ENCODE measurements around the gene LSP1. TPM values are rescaled to one million over a fixed set of nuclear protein-coding genes. Genes with fewer than 3 reads are reported as not detected.
A peak's percentile ranks its signal among the peaks of the same experiment; 100 is the strongest.

Gene LSP1
- total and polyA plus RNA-seq, 4 donors: 5.0 to 7.7 (median 5.7) TPM

DNA sequence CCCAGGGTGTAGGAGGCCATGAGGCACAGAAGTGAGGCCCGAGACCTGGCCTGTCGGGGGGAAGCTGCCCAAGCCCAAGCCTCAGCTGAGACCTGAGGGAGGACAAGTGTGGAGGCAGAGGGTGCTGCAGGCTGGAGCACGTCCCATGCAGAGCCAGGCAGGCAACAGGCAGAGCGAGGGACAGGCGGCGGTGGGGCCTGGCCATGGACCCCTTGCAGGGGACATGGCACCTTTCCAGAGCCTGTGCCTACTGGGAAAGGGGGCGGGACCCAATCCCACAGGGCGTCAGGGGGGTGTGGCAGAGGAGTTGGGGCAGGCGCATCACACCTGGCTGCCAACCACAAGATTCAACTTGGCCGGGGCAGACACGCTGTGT, 9.8 kb upstream of the LSP1 start:
- Histone ChIP-seq H3K9me3 (ENCODE audit: control insufficient read depth in 4 of 4, low read length in 3 of 4) (no peaks in the 10 kb centered on the region), H3K4me1 (ENCODE audit: control insufficient read depth in 4 of 4, insufficient read depth in 4 of 4, low read length in 3 of 4) (peaks cover 0 to 6% (median 3%) of the 10 kb centered on the region in 4 donors), H3K27me3 (ENCODE audit: control insufficient read depth in 4 of 4, insufficient read depth in 4 of 4, low read length in 3 of 4) (no peaks in the 10 kb centered on the region), H3K4me3 (ENCODE audit: low read depth in 1 of 3, low read length in 3 of 3) (no peak overlapping the region), H3K36me3 (ENCODE audit: control insufficient read depth in 4 of 4, insufficient read depth in 3 of 4, low read depth in 1 of 4, low read length in 3 of 4) (no peaks in the 10 kb centered on the region), H3K27ac (ENCODE audit: low read depth in 1 of 2, low read length in 2 of 2) (no peak overlapping the region), H3K9ac (ENCODE audit: low read depth in 1 of 2, low read length in 2 of 2) (no peak overlapping the region)
- no peak for DNase-seq (ENCODE audit: low spot score)
- TF ChIP-seq HNF4G (IDR thresholded peaks at IDR 0.05): no peak
- no peak for TF ChIP-seq YY1 (IDR thresholded peaks at IDR 0.05)
- no peak for TF ChIP-seq GABPA (IDR thresholded peaks at IDR 0.05 in 1 of 2, conservative IDR thresholded peaks at IDR 0.05 in 1 of 2)
- no peak for TF ChIP-seq ZBTB33 (IDR thresholded peaks at IDR 0.05)
- no peak for TF ChIP-seq CTCF (IDR thresholded peaks at IDR 0.05; ENCODE audit: low read depth, low read length, missing input control)
- 85% methylated on average over 11 of the region's 11 CpGs for WGBS

GRCh38 chr11:1843796-1844195, 9.1 kb upstream of the LSP1 start:
- Histone ChIP-seq H3K9me3 (ENCODE audit: control insufficient read depth in 4 of 4, low read length in 3 of 4) (no peaks in the 10 kb centered on the region), H3K27ac (ENCODE audit: low read depth in 1 of 2, low read length in 2 of 2) (peak overlapping the region; percentile 44 to 50), H3K36me3 (ENCODE audit: control insufficient read depth in 4 of 4, insufficient read depth in 3 of 4, low read depth in 1 of 4, low read length in 3 of 4) (no peaks in the 10 kb centered on the region), H3K4me1 (ENCODE audit: control insufficient read depth in 4 of 4, insufficient read depth in 4 of 4, low read length in 3 of 4) (peaks cover 0 to 6% (median 3%) of the 10 kb centered on the region in 4 donors), H3K27me3 (ENCODE audit: control insufficient read depth in 4 of 4, insufficient read depth in 4 of 4, low read length in 3 of 4) (no peaks in the 10 kb centered on the region), H3K9ac (ENCODE audit: low read depth in 1 of 2, low read length in 2 of 2) (no peak overlapping the region), H3K4me3 (ENCODE audit: low read depth in 1 of 3, low read length in 3 of 3) (no peak overlapping the region)
- TF ChIP-seq RXRA (IDR thresholded peaks at IDR 0.05) (no peak), HNF4G (IDR thresholded peaks at IDR 0.05) (no peak), EGR1 (IDR thresholded peaks at IDR 0.05; ENCODE audit: low read depth in 2 of 2) (no peak), JUND (IDR thresholded peaks at IDR 0.05) (no peak), RAD21 (IDR thresholded peaks at IDR 0.05) (no peak), ZBTB33 (IDR thresholded peaks at IDR 0.05) (no peak), NR2F2 (IDR thresholded peaks at IDR 0.05) (no peak), HNF4A (conservative IDR thresholded peaks at IDR 0.05) (no peak), SP1 (IDR thresholded peaks at IDR 0.05) (no peak), GABPA (IDR thresholded peaks at IDR 0.05 in 1 of 2, conservative IDR thresholded peaks at IDR 0.05 in 1 of 2) (no peak), CTCF (IDR thresholded peaks at IDR 0.05; ENCODE audit: low read depth, low read length, missing input control) (no peak), FOXA1 (IDR thresholded peaks at IDR 0.05) (no peak), FOXA2 (IDR thresholded peaks at IDR 0.05) (no peak), YY1 (IDR thresholded peaks at IDR 0.05) (no peak), TAF1 (conservative IDR thresholded peaks at IDR 0.05) (no peak)
- TF ChIP-seq, protein P1, sequence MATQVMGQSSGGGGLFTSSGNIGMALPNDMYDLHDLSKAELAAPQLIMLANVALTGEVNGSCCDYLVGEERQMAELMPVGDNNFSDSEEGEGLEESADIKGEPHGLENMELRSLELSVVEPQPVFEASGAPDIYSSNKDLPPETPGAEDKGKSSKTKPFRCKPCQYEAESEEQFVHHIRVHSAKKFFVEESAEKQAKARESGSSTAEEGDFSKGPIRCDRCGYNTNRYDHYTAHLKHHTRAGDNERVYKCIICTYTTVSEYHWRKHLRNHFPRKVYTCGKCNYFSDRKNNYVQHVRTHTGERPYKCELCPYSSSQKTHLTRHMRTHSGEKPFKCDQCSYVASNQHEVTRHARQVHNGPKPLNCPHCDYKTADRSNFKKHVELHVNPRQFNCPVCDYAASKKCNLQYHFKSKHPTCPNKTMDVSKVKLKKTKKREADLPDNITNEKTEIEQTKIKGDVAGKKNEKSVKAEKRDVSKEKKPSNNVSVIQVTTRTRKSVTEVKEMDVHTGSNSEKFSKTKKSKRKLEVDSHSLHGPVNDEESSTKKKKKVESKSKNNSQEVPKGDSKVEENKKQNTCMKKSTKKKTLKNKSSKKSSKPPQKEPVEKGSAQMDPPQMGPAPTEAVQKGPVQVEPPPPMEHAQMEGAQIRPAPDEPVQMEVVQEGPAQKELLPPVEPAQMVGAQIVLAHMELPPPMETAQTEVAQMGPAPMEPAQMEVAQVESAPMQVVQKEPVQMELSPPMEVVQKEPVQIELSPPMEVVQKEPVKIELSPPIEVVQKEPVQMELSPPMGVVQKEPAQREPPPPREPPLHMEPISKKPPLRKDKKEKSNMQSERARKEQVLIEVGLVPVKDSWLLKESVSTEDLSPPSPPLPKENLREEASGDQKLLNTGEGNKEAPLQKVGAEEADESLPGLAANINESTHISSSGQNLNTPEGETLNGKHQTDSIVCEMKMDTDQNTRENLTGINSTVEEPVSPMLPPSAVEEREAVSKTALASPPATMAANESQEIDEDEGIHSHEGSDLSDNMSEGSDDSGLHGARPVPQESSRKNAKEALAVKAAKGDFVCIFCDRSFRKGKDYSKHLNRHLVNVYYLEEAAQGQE (IDR thresholded peaks at IDR 0.05): no peak
- TF ChIP-seq, protein P2, sequence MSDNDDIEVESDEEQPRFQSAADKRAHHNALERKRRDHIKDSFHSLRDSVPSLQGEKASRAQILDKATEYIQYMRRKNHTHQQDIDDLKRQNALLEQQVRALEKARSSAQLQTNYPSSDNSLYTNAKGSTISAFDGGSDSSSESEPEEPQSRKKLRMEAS (IDR thresholded peaks at IDR 0.05): no peak
- DNase-seq (ENCODE audit: low spot score): no peak
- 87% methylated on average over 8 of the region's 8 CpGs for WGBS

Data from liver (tissue), 9 donors.